Measurements from ENCODE around the gene SPP2. TPM values are rescaled to one million over a fixed set of nuclear protein-coding genes. Genes with fewer than 3 reads are reported as not detected.

SPP2 gene
- total and polyA plus RNA-seq, 9 of the 15 experiments (the other 6 are each of a cell fraction or from before 2014, with no cell fraction given) = not detected

DNA sequence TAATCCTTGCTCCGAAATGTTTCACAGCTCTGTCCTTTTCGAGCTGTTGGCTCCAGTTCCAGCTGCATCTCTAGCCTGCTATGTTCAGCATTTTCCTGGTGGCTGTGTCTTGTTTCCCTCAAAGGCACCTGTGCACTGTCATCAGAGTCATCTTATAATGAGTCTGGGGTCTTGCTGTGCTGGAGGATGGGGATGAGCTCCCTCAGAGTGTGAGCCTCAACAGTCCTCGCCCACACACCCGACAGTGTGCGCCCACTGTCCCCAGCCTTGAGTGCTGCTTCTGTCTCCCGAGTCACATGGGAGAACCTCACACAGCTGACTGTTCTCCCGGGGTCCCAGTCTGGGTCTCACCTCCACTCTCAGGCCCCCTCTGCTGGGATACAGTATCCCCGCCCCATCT lies 25.4 kb downstream of the SPP2 start (continued):
- TF ChIP-seq, protein P1, sequence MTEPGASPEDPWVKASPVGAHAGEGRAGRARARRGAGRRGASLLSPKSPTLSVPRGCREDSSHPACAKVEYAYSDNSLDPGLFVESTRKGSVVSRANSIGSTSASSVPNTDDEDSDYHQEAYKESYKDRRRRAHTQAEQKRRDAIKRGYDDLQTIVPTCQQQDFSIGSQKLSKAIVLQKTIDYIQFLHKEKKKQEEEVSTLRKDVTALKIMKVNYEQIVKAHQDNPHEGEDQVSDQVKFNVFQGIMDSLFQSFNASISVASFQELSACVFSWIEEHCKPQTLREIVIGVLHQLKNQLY (CRISPR knock-in tag; conservative IDR thresholded peaks at IDR 0.05) = no peak
- TF ChIP-seq, protein P2, sequence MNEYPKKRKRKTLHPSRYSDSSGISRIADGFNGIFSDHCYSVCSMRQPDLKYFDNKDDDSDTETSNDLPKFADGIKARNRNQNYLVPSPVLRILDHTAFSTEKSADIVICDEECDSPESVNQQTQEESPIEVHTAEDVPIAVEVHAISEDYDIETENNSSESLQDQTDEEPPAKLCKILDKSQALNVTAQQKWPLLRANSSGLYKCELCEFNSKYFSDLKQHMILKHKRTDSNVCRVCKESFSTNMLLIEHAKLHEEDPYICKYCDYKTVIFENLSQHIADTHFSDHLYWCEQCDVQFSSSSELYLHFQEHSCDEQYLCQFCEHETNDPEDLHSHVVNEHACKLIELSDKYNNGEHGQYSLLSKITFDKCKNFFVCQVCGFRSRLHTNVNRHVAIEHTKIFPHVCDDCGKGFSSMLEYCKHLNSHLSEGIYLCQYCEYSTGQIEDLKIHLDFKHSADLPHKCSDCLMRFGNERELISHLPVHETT (CRISPR knock-in tag; conservative IDR thresholded peaks at IDR 0.05 in 1 of 2, IDR thresholded peaks at IDR 0.05 in 1 of 2) = no peak
- TF ChIP-seq ZNF507 (tag; conservative IDR thresholded peaks at IDR 0.05) = no peak
- no peak for TF ChIP-seq SUPT5H (IDR thresholded peaks at IDR 0.05)
- TF ChIP-seq CXXC5 (CRISPR knock-in tag; IDR thresholded peaks at IDR 0.05) = no peak
- TF ChIP-seq, protein P3, sequence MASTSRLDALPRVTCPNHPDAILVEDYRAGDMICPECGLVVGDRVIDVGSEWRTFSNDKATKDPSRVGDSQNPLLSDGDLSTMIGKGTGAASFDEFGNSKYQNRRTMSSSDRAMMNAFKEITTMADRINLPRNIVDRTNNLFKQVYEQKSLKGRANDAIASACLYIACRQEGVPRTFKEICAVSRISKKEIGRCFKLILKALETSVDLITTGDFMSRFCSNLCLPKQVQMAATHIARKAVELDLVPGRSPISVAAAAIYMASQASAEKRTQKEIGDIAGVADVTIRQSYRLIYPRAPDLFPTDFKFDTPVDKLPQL (IDR thresholded peaks at IDR 0.05; ENCODE audit: extremely low read depth, insufficient read length) = no peak
- TF ChIP-seq ETV1 (tag; conservative IDR thresholded peaks at IDR 0.05; ENCODE audit: low read depth) = no peak
- TF ChIP-seq ZNF165 (CRISPR knock-in tag; IDR thresholded peaks at IDR 0.05; ENCODE audit: borderline replicate concordance) = no peak
- TF ChIP-seq, protein P4, sequence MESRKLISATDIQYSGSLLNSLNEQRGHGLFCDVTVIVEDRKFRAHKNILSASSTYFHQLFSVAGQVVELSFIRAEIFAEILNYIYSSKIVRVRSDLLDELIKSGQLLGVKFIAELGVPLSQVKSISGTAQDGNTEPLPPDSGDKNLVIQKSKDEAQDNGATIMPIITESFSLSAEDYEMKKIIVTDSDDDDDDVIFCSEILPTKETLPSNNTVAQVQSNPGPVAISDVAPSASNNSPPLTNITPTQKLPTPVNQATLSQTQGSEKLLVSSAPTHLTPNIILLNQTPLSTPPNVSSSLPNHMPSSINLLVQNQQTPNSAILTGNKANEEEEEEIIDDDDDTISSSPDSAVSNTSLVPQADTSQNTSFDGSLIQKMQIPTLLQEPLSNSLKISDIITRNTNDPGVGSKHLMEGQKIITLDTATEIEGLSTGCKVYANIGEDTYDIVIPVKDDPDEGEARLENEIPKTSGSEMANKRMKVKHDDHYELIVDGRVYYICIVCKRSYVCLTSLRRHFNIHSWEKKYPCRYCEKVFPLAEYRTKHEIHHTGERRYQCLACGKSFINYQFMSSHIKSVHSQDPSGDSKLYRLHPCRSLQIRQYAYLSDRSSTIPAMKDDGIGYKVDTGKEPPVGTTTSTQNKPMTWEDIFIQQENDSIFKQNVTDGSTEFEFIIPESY (CRISPR knock-in tag; IDR thresholded peaks at IDR 0.05) = no peak
- no peak for TF ChIP-seq MCM2 (IDR thresholded peaks at IDR 0.05; ENCODE audit: low read depth)
- TF ChIP-seq DPF2 (IDR thresholded peaks at IDR 0.05) = no peak
- TF ChIP-seq, protein P5, sequence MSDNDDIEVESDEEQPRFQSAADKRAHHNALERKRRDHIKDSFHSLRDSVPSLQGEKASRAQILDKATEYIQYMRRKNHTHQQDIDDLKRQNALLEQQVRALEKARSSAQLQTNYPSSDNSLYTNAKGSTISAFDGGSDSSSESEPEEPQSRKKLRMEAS (CRISPR knock-in tag; IDR thresholded peaks at IDR 0.05) = no peak
- no peak for TF ChIP-seq TEAD1 (CRISPR knock-in tag; IDR thresholded peaks at IDR 0.05)
- TF ChIP-seq ZNF551 (CRISPR knock-in tag; IDR thresholded peaks at IDR 0.05) = no peak
- TF ChIP-seq GABPB2 (CRISPR knock-in tag; conservative IDR thresholded peaks at IDR 0.05) = no peak
- TF ChIP-seq CEBPB (tag; IDR thresholded peaks at IDR 0.05) = no peak

Measured in K562 (cell line).